Measurements from ENCODE around the gene GPSM1. TPM values are rescaled to one million over a fixed set of nuclear protein-coding genes. Genes with fewer than 3 reads are reported as not detected.
A peak's percentile ranks its signal among the peaks of the same experiment; 100 is the strongest.

The GPSM1 gene
- total RNA-seq, 1 donor: 39.1 TPM

DNA sequence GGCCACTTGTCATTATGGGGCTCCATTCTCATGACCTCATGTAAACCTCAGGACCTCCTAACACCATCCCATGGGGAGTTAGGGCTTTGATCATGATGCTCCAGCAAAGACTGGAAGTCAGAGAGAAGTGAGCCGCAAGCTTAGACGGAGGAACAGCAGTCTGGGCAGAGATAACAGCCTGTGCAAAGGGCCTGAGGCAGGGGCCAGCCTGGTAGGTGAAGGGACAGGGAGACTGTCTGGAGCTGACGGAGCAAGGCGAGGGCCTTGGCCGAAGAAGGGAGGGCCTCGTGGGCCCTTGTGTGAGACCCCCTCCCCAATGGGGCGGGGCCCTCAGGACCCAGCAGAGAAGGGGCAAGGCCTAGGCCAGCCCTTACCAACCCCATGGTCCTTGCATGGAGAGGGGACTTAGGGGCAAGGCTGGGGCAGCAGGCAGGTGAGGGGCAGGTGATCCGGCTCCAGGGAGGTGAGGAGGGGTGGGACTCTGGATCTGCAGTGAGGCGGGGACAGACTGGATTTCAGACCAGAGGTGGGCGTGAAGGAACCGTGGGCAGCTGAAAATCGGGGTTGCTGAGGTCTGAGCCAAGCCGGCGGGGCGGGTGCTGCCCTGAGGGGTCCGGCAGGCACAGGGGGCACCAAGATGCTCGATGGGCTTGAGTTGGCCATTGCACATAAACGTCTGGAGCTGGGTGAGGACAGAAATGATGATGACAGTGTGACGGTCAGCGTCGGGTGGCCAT lies 17.4 kb downstream of the GPSM1 start:
- Histone ChIP-seq H3K9me3 (ENCODE audit: low read depth, low read length) (no peaks in the 10 kb centered on the region), H3K4me2 (ENCODE audit: insufficient read depth, low read length) (peak overlapping the region; percentile 60), H3K79me2 (ENCODE audit: insufficient read depth, low read length) (no peaks in the 10 kb centered on the region), H4K20me1 (ENCODE audit: insufficient read depth, low read length) (peaks cover 42% of the 10 kb centered on the region), H3K27ac (ENCODE audit: low read depth, low read length) (peak overlapping the region; percentile 12), H3K4me3 (ENCODE audit: insufficient read depth, low read length) (no peak overlapping the region), H2AFZ (ENCODE audit: low read length) (no peak overlapping the region), H3K27me3 (ENCODE audit: insufficient read depth, low read length) (no peaks in the 10 kb centered on the region), H3K36me3 (ENCODE audit: insufficient read depth, low read length) (peaks cover 35% of the 10 kb centered on the region), H3K4me1 (ENCODE audit: insufficient read depth, low read length) (peaks cover 27% of the 10 kb centered on the region)
- DNase-seq (ENCODE audit: insufficient read length, low spot score, missing footprints): no peak
- TF ChIP-seq, protein P1, sequence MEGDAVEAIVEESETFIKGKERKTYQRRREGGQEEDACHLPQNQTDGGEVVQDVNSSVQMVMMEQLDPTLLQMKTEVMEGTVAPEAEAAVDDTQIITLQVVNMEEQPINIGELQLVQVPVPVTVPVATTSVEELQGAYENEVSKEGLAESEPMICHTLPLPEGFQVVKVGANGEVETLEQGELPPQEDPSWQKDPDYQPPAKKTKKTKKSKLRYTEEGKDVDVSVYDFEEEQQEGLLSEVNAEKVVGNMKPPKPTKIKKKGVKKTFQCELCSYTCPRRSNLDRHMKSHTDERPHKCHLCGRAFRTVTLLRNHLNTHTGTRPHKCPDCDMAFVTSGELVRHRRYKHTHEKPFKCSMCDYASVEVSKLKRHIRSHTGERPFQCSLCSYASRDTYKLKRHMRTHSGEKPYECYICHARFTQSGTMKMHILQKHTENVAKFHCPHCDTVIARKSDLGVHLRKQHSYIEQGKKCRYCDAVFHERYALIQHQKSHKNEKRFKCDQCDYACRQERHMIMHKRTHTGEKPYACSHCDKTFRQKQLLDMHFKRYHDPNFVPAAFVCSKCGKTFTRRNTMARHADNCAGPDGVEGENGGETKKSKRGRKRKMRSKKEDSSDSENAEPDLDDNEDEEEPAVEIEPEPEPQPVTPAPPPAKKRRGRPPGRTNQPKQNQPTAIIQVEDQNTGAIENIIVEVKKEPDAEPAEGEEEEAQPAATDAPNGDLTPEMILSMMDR (IDR thresholded peaks at IDR 0.05; ENCODE audit: extremely low read depth, low read depth, low read length): no peak

DNA sequence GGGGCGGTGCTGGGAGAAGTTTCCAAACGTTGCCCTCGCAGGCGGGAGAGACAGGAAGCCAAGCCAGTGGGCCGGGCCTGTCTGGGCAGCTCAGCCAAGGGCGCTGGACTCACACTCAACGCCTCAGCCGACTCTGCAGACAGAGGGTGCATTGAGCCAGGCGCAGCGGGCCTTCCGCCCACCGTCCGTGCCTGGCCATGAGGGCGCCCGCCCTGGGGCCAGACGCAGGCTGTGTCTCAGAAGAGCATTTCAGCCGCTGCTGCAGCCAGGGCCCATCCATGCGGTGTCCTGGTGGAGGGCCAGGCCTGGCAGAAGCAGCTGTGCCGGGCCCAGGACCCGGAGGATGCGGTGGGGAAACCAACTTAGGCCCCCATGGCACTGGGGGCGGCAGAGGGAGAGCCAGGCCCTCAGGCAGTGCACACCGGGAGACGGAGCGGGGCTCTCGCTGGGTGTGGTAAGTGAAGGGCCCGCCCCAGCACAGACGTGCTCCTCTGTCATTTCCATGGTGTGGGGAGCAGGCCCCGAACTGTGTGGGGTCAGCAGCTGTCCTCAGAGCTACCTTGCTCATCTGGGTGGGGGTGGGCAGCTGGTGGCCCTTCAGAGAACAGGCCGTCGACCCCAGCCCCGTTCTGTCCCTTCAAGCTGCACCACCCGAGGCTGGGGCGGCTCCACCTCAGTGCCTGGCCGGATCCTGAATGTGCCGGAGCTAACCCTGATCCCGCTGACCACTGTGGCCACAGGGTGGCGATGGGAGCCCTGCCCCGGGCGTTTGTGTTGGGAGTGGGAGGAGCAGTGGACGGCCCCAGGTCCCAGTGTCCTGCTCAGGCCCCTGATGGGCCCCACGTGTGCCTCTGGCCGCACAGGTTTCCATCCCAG lies 18.2 kb downstream of the GPSM1 start:
- peak; percentile 98 for DNase-seq (ENCODE audit: insufficient read length, low spot score, missing footprints)
- Histone ChIP-seq H3K9me3 (ENCODE audit: low read depth, low read length) (no peaks in the 10 kb centered on the region), H3K4me3 (ENCODE audit: insufficient read depth, low read length) (peak overlapping the region; percentile 28), H4K20me1 (ENCODE audit: insufficient read depth, low read length) (peaks cover 37% of the 10 kb centered on the region), H3K4me1 (ENCODE audit: insufficient read depth, low read length) (peaks cover 27% of the 10 kb centered on the region), H3K79me2 (ENCODE audit: insufficient read depth, low read length) (no peaks in the 10 kb centered on the region), H3K27ac (ENCODE audit: low read depth, low read length) (peak overlapping the region; percentile 33), H3K36me3 (ENCODE audit: insufficient read depth, low read length) (peaks cover 29% of the 10 kb centered on the region), H3K4me2 (ENCODE audit: insufficient read depth, low read length) (peak overlapping the region; percentile 60), H3K27me3 (ENCODE audit: insufficient read depth, low read length) (no peaks in the 10 kb centered on the region), H2AFZ (ENCODE audit: low read length) (no peak overlapping the region)
- TF ChIP-seq, protein P1 (IDR thresholded peaks at IDR 0.05; ENCODE audit: extremely low read depth, low read depth, low read length): peak; percentile 50

DNA sequence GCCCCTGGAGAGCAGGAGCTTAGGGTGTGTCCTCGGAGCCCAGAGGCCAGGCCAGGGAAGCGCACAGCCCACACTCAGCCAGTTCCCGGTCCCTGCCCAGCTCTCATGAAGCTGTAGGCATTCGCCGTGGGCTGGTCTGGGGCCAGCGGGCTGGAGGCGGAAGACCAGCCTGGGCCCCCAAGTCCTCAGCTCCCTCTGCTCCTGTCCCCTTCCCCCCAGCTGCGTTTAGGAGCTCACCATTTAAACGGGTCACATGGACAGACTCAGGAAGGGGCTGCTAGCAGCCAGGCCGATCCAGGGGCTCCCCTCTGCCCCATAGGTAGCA lies 18.8 kb downstream of the GPSM1 start:
- no peaks in the 10 kb centered on the region for H3K79me2 ChIP-seq (ENCODE audit: insufficient read depth, low read length)
- peak overlapping the region; percentile 13 for H3K4me3 ChIP-seq (ENCODE audit: insufficient read depth, low read length)
- H3K4me2 ChIP-seq (ENCODE audit: insufficient read depth, low read length): peak overlapping the region; percentile 60
- peaks cover 27% of the 10 kb centered on the region for H3K4me1 ChIP-seq (ENCODE audit: insufficient read depth, low read length)
- TF ChIP-seq, protein P1 (IDR thresholded peaks at IDR 0.05; ENCODE audit: extremely low read depth, low read depth, low read length): no peak
- peaks cover 23% of the 10 kb centered on the region for H3K36me3 ChIP-seq (ENCODE audit: insufficient read depth, low read length)
- no peak for DNase-seq (ENCODE audit: insufficient read length, low spot score, missing footprints)
- peaks cover 40% of the 10 kb centered on the region for H4K20me1 ChIP-seq (ENCODE audit: insufficient read depth, low read length)
- H3K27ac ChIP-seq (ENCODE audit: low read depth, low read length): no peak overlapping the region
- H3K9me3 ChIP-seq (ENCODE audit: low read depth, low read length): no peaks in the 10 kb centered on the region
- no peaks in the 10 kb centered on the region for H3K27me3 ChIP-seq (ENCODE audit: insufficient read depth, low read length)
- H2AFZ ChIP-seq (ENCODE audit: low read length): no peak overlapping the region

DNA sequence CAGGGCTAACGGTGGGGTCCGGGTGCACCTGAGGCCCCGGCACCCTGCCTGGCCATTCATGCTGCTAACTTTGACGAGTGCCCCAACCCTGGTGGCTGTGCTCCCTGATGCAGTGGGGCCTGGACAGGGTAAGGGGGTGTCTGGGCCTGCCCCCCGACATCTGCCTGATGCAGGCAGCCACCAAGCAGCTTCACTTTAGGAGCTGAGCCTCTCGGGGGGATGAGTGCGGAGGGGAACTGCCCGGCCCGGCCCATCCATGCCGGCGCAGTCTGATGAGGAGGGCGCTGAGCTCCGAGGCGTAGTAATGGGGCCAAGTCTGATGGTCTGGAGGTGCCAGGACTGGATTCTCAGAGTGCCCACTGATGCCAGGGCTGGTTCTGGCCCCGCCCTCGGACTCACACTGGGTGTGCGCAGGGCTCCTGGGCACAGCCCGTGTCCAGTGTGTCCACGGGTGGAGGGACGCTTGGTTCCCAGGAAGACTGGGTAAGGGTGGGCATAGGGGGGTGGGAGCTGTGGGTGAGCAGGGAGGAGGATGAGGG lies 19.7 kb downstream of the GPSM1 start:
- no peak overlapping the region for H3K27ac ChIP-seq (ENCODE audit: low read depth, low read length)
- H3K27me3 ChIP-seq (ENCODE audit: insufficient read depth, low read length): no peaks in the 10 kb centered on the region
- peak overlapping the region; percentile 28 for H3K4me2 ChIP-seq (ENCODE audit: insufficient read depth, low read length)
- H3K79me2 ChIP-seq (ENCODE audit: insufficient read depth, low read length): no peaks in the 10 kb centered on the region
- no peaks in the 10 kb centered on the region for H3K9me3 ChIP-seq (ENCODE audit: low read depth, low read length)
- H3K4me1 ChIP-seq (ENCODE audit: insufficient read depth, low read length): peaks cover 27% of the 10 kb centered on the region
- TF ChIP-seq, protein P1 (IDR thresholded peaks at IDR 0.05; ENCODE audit: extremely low read depth, low read depth, low read length): no peak
- H3K36me3 ChIP-seq (ENCODE audit: insufficient read depth, low read length): peaks cover 16% of the 10 kb centered on the region
- H4K20me1 ChIP-seq (ENCODE audit: insufficient read depth, low read length): peaks cover 39% of the 10 kb centered on the region
- H3K4me3 ChIP-seq (ENCODE audit: insufficient read depth, low read length): no peak overlapping the region
- DNase-seq (ENCODE audit: insufficient read length, low spot score, missing footprints): no peak
- no peak overlapping the region for H2AFZ ChIP-seq (ENCODE audit: low read length)
